Pulmonary artery endothelial cell (primary cell): ENCODE measurements around the gene FAM50A. TPM values are rescaled to one million over a fixed set of nuclear protein-coding genes. Genes with fewer than 3 reads are reported as not detected.

Experiments used
- DNase-seq: peaks from one replicate; pipeline ENCODE4 v3.0.0-alpha.2; 2011; ENCODE audit warnings: low read depth, low spot score
- total RNA-seq: library from RNA; depleted of rRNA; stranded (reverse); fragments of >200 nt; gene quantifications from 2 replicates; pipeline ENCODE4 v1.2.3, GENCODE V29; 2014

Gene FAM50A
- total RNA-seq, 1 donor from 2014 or later: 82.1 TPM

DNA sequence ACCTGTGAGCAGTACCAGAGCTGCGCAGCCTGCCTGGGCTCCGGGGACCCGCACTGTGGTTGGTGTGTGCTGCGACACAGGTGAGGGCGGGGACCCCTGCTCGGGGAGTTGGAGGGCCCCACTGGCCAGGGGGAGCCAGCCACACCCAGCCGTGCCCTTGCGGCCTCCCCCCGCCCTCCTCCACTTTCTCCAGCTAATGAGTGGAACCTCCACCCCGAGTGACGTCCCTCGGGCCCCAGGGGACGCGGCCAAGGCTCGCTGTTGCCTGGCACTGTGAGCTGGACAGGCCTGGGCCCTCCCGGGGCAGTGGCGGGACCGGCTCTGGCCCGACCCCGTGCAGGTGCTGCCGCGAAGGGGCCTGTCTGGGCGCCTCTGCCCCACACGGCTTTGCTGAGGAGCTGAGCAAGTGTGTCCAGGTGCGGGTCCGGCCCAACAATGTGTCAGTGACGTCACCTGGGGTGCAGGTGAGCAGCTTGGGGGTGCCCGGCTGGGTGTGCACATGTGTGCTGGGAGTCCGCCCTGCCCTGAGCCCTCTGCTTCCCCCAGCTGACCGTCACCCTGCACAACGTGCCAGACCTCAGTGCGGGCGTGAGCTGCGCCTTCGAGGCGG is 19.8 kb downstream of the FAM50A start:
- no peak for DNase-seq

DNA sequence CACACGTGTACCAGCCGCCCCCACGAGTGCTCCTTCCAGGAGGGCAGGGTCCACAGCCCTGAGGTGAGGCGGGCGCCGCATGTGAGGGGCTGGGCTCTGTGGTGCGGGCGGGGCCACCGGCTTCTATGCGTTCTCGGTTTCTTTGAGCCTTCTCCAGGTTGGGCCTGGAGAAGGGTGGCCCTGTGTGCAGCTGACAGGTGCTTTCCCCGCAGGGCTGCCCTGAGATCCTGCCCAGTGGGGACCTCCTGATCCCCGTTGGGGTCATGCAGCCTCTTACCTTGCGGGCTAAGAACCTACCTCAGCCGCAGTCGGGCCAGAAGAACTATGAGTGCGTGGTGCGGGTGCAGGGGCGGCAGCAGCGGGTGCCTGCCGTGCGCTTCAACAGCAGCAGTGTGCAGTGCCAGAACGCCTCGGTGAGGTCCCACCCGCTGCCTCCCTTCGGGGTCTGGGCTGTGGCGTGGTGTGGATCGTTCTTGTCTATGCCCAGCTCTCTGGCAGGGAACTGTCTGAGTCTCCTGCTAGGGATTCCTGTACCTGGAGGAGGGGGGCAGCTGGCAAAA is 20.9 kb downstream of the FAM50A start:
- DNase-seq: no peak

DNA sequence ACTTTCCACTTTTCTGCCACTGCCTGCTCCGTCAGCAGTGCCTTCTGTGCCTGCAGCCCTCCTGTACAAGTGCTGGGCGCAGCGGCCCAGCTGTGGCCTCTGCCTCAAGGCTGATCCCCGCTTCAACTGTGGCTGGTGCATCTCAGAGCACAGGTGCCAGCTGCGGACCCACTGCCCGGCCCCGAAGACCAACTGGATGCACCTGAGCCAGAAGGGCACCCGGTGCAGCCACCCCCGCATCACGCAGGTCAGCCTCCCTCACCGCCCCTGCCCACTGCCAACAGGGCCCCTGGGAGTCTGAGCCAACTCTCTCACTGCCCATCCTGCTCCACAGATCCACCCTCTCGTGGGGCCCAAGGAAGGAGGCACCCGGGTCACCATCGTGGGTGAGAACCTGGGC is 21.7 kb downstream of the FAM50A start:
- DNase-seq: no peak

DNA sequence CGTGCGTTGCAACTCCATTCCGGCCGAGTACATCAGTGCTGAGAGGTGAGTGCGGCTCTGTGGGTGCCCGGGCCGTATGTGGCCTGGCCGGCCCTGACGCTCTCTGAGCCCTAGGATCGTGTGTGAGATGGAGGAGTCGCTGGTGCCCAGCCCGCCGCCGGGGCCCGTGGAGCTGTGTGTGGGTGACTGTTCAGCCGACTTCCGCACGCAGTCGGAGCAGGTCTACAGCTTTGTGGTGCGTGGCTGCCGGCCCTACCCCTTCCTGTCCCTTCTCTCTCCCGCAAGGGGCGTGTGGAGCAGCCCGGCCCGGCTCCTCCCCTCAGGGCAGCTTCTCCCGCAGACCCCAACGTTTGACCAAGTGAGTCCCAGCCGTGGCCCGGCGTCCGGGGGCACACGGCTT is 22.1 kb downstream of the FAM50A start:
- no peak for DNase-seq

DNA sequence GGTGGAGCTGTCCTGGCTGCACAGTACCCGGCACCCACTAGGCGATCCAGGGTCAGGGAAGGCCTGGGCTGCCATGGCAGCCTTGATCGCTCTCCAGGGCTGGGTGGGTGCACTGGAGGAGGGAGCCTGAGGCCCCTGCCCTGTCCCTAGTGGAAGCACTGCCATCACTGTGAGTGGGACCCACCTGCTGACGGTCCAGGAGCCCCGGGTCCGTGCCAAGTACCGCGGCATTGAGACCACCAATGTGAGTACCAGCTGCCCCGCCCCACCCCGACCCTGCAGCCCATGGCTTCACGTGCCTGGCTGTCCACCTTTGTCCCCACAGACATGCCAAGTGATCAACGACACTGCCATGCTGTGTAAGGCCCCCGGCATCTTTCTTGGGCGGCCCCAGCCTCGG is 23.0 kb downstream of the FAM50A start:
- DNase-seq: no peak

DNA sequence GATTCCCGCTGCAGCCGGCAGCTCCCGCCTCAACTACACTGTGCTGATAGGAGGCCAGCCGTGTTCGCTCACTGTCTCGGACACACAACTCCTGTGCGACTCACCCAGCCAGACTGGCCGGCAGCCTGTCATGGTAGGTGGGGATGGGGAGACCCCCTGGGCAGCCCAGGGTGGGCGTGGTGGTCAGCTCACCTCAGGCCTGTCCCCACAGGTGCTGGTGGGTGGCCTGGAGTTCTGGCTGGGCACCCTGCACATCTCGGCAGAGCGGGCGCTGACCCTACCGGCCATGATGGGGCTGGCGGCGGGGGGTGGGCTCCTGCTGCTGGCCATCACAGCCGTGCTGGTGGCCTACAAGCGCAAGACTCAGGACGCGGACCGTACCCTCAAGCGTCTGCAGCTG is 23.6 kb downstream of the FAM50A start:
- DNase-seq: no peak

DNA sequence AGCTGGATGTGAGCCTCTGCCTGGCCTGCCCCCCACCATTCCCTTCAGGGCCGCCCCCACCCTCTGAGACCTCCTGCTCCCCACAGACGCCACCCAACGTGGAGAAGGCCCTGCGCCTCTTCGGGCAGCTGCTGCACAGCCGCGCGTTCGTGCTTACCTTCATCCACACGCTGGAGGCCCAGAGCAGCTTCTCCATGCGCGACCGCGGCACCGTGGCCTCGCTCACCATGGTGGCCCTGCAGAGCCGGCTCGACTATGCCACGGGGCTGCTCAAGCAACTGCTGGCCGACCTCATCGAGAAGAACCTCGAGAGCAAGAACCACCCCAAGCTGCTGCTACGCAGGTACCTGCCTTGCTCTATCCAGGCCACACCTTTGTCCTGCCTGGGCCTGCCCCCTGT is 24.3 kb downstream of the FAM50A start:
- no peak for DNase-seq

DNA sequence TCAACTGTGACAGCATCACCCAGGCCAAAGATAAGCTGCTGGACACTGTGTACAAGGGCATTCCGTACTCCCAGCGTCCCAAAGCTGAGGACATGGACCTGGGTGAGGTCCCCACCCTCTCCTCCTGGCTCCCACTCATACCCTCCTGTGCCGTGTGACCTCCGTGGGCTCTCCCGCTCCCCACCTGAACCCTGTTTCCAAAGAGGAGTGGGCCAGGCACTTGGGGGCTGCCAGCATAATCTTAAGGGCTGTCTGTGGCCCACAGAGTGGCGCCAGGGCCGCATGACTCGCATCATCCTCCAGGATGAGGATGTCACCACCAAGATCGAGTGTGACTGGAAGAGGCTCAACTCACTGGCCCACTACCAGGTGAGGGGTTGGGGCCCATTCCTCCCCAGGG is 25.2 kb downstream of the FAM50A start:
- no peak for DNase-seq

DNA sequence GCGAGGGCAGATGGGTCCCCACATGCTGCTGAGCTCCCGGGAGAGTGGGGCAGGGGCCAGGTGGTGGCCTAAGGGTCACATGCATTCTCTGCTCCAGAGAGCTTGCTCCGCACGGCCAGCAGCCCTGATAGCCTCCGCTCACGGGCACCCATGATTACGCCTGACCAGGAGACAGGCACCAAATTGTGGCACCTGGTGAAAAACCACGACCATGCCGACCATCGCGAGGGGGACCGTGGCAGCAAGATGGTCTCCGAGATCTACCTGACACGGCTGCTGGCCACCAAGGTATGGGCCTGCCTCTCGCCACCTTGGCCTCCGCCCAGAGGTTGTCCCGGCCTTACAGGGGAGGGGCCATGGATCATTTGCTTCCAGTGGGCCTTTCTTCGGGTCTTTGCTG is 25.9 kb downstream of the FAM50A start:
- no peak for DNase-seq

DNA sequence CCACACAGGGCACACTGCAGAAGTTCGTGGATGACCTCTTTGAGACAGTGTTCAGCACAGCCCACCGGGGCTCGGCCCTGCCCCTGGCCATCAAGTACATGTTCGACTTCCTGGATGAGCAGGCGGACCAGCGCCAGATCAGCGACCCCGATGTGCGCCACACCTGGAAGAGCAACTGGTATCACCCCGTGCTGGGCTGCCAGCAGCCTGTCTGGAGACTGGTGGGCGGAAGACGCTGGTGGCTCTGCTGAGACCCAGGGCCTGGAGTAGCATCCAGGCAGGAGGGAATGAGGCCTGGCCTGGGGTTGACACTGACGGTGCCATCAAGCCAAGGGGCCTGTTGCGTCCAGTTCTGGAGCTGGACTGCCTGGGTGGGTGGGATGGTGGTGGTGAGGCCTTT is 26.5 kb downstream of the FAM50A start:
- no peak for DNase-seq

DNA sequence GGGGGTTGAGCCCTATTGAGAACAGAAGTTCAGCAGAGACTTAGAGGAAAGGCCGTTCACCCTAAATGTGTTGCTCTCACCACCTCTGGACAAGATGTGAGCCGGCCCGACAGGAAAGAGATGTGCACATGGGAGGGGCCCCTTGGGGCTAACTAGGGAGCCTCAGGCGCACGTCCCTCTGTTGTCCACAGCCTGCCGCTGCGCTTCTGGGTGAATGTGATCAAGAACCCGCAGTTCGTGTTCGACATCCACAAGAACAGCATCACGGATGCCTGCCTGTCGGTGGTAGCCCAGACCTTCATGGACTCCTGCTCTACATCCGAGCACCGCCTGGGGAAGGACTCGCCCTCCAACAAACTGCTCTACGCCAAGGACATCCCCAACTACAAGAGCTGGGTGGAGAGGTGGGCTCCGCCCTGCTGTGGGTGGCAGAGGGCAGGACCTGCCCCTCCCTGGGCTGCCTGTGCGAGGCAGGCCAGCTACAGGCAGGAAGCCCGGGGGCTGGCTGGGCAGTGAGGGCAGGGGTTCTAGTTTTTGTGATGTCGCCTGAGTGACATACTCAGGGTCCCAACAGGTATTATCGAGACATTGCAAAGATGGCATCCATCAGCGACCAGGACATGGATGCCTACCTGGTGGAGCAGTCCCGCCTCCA is 27.1 kb downstream of the FAM50A start:
- DNase-seq: no peak

DNA sequence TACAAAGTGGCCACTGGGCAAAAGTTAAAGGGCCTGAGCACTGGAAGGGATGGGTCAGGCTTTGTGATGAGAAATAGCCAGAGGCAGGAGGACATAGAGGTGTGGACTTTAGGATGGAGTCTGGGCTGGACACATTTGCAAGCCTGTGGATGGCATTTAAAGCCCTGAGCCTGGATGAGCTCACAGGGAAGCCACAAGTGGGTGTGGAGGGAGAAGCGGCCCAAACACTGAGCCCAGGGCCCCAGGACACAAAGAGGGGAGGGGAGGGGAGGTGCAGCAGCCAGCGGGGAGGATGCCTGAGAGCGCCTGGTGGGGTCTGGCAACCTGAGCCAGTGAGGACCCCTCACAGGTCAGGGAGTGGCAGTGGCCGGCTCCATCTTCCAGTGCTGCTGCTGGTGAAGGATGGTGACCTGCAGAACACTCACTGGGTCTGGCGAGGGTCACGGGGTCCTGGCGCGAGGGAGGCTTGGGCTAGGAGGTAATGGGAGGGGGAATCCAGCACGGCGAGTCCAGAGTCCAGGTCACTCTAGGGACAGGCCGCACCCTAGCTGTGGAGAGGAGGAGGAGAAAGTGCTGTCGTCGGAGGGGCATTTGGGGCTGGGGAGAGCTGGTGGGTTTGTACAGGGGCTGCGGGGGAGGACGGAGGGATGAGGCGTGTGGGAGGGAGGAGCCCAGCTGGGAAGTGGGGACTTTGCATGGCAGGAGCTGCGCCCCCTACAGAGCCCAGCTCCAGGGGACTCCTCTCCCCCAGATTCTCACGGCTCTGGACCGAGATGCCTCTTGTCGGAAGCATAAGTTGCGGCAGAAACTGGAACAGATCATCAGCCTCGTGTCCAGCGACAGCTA is 28.1 kb downstream of the FAM50A start:
- no peak for DNase-seq

DNA sequence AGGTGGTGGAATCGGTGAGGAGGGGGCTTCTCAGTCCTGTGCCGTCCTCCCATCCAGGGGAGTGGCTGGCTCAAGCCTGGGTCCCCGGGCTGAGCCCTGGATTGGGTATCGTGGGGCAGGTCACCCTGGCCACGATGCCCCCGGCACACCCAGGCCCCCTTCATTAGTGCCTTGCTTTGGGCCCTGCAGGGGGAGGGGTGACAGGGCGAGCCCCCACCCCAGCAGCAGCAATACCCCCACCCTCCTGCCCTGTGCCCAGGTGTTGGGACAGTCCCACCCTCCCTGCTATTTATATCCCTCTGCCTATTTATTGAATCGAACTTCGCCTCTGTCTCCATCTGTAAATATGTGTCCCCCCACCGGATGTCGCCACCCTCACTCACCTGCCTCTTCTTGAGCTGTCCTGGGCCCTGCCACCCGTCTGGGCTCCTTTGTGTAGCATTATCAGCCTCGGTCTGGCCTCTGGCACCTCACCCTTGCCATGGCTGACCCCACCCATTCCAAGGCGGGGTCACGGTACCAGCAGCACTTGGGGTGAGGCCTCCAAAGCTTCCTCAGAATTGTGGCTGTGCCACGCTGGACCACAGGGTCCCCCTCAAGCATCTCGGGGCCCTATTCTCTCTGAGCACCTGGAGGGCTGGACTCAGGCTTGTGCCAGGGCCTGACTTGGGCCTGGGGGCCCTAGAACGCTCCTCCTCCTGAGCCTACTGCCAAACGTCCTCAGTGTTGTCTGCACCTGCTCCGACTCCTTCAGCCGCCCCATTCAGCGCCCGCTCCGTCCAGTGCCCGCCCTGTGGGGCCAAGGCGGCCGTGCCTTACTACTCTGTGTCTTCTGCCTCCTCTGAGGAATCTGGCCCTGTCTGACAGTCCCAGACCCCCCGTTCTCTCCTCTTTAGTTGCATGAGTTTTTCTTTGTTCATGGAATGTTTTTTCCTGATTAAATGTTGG is 29.0 kb downstream of the FAM50A start:
- no peak for DNase-seq

DNA sequence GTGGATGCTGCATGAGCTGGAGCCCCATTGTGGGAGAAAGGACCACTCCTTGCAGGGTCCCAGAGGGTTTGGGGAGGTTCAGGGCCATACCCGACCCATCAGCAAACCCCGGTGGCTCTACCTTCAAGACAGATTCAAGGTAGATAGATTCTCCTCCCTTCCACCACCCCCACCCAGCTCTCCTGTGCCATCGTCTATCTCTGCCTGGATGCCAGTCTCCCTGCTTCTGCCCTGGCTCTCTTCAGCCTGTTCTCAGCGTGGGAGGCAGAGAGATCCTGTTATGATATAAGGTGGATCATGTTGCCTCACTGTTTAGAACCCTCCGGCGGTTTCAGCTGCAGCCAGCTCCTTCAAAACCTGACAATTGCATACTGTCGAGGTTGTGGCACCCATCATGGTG is 29.7 kb downstream of the FAM50A start:
- no peak for DNase-seq

DNA sequence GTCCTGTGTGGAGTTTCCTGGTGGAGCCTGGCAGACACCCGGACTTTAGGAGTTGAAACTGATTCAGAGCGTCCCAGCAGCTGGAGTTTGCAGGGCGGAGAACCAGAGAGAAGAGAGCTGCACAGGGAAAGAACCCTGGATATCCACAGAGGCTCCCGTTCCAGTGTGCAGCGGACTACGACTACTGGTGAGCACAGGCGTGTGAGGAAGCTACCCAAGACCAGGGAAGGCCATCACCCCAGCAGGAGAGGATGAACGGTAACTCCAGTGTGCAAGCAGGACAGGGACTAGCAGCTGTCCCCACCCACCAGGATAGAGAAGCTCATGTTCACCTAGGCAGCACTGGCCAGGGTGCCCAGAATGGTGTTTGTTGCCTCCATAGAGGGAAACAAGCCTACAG is 32.9 kb downstream of the FAM50A start:
- no peak for DNase-seq

DNA sequence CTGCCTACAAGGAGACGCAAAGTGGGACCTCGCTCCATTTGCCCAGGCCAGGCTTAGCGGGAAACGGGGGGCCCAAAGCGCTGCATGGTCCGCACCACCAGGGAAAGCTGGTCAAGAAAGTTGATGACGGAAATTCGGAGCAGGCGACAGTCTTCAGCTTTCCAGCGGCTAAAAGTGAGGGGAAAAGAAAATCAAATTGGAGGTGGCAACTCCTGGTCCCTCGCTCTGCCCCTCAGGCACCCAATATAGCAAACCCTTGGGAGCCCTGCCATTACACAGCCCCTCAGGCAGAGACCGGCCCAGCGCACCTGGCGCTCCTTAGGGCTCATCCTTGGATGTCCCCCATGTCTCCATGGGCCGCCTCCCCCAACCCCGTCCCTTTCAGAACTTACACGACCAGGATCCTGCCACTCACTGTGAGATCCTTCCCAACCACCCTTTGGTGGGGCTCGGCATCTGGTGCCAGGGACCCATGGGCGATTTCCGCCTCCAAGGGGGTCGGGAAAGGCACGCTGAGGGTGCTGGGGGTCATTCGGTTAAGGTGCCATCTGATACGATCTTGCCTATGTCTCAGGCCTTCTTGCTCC is 34.0 kb downstream of the FAM50A start:
- no peak for DNase-seq

DNA sequence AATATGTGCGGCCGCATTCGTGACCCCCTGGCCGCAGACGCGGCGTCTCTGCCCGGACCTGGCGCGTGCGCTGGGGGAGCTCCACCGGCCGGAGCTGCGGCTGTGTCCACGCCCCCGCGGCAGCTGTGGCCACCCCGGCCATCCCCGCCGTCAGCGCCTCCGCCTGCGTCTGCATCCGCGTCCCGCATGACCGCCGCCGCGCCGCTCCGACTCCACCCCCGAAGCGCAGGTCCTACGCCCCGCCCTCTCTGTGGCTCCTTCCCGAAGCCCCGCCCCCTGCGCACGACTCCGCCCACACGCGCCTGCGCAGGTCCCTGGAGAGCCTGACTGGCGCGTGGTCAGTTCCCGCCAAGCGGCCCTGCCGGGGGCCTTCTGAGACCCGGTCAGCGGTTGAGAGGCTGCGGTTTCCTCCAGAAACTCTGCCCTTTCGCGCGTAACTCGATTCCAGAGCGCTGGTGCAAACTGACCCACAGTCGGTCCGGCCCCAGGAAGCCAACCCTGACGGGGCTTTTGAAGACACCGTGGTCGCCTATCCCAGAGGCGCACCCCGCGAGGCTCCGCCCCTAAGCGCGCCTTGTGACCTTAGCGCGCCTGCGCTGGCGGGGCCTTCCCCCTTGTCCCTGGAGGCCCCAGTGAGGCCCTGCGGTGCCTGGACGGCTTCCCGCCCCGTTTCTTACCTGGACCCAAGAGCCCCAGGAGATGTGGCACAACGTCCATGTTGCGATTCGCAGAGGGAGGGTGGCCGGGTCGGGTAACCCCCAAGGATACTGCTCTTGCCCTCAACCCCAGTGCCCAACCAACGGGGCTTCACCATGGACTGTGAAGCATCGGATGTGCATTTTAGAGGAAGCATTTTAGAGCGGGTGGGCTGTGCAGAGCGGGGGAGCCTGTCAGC is 35.0 kb downstream of the FAM50A start, which contains the start of gene LAGE3:
LAGE3 (minus strand) TSS at position 554 of the 895 bp plus-strand sequence; CDS start at position 188, 366 bp downstream.
- peak; percentile 51 for DNase-seq

DNA sequence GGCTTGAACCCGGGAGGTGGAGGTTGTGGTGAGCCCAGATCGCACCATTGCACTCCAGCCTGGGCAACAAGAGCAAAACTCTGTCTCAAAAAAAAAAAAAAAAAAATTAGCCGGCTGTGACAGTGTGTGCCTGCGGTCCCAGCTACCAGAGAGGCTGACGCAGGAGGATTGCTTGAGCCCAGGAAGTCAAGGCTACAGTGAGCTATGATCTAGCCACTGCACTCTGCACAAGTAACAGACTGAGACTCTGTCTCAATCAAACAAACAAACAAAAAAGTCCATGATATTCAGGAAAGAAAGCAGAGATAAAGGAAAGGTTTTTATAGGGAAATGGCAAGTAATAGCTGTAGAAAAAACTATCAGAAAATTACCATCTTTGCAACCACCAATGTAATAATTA is 37.3 kb downstream of the FAM50A start:
- DNase-seq: no peak

DNA sequence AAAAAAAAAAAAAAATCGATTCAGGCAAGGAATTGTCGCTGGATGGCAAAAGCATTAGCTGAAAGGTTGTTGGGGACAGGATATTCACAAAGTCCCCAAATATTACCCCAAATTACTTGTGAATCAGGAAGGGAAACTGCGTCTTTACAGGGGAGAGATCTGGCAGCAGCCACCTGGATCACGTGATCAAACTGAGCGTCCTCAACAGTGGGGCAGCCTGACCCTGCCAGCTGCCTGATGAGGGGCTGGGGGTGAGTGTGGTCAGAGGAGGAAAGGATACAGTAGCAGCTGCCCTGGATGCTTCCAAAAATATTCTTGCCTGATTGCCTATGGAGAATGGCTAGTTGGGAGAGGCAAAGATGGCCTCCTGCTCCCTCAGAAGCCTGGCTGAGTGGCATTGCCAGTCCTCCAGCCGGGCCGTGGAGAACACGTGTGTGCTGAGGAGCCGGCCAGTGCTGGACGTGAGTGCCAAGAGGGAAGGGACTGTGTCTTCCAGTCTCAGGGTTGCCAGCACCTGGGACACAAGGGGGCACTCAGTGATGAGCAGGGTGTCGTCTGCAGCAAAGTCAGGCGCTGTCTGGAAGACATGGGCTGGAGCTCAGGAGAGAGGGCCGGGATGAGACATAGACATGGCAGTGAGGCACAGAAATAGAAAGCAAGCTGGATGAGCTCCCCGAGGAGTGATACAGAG is 38.1 kb downstream of the FAM50A start:
- DNase-seq: no peak
